Endothelial cell (in vitro differentiated cells): Measurements from ENCODE around the gene PNPLA5. TPM values are rescaled to one million over a fixed set of nuclear protein-coding genes. Genes with fewer than 3 reads are reported as not detected.

ENCODE experiments used
- DNase-seq: peaks from one replicate; pipeline ENCODE4 v3.0.0; 2021; ENCODE audit warnings: low spot score
- H3K27ac Mint-ChIP-seq: one replicate; pipeline ENCODE4 v1.8.0; 2021; ENCODE audit warnings: mixed read lengths, inconsistent platforms; ENCODE audit not compliant: unreplicated experiment
- H3K27me3 Mint-ChIP-seq: one replicate; pipeline ENCODE4 v1.8.0; 2021; ENCODE audit warnings: mild to moderate bottlenecking, moderate library complexity, mixed read lengths, inconsistent platforms; ENCODE audit not compliant: unreplicated experiment
- H3K36me3 Mint-ChIP-seq: one replicate; pipeline ENCODE4 v1.8.0; 2021; ENCODE audit warnings: mild to moderate bottlenecking, low read depth, mixed read lengths, inconsistent platforms; ENCODE audit not compliant: unreplicated experiment
- H3K4me1 Mint-ChIP-seq: one replicate; pipeline ENCODE4 v1.8.0; 2021; ENCODE audit warnings: mild to moderate bottlenecking, mixed read lengths, inconsistent platforms; ENCODE audit not compliant: unreplicated experiment
- H3K4me3 Mint-ChIP-seq: one replicate; pipeline ENCODE4 v1.8.0; 2021; ENCODE audit warnings: mild to moderate bottlenecking, mixed read lengths, inconsistent platforms; ENCODE audit not compliant: unreplicated experiment
- H3K9me3 Mint-ChIP-seq: one replicate; pipeline ENCODE4 v1.8.0; 2021; ENCODE audit warnings: mixed read lengths, inconsistent platforms; ENCODE audit not compliant: unreplicated experiment
- total RNA-seq: library from RNA; stranded (reverse); fragmentation: NEBNext Ultra II Directional; extraction: Animal tissue kit (Norgen Biotek cat#: 25700); gene quantifications from one replicate; pipeline ENCODE4 v1.2.1, GENCODE V29; 2021; ENCODE audit not compliant: unreplicated experiment
- TF ChIP-seq, protein P1 (sequence below): fragments of 200-600 bp; sonication (generic); IDR thresholded peaks from one replicate; pipeline ENCODE4 v1.5.0; 2021; ENCODE audit warnings: antibody characterized with exemption; ENCODE audit not compliant: unreplicated experiment

Gene PNPLA5
- total RNA-seq, 1 donor from 2014 or later: not detected

DNA sequence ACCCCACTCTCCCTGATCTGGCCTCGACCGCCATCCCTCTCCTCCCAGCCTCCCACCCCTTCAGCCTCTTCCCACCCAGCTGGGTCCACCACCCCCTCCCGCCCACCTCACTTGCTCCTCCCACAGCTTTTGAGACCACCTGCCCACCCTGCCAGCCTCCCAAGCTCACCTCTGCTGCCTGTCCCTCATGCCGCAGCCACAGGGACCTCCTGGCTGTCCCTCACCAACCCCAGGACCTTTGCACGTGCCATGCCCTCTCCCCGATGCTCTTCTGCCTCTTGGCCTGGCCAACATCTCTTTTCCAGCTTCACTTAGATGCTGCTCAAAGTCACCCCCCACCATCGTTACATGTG, 6.5 kb downstream of the PNPLA5 start:
- Mint-ChIP-seq H3K9me3 (no peaks in the 10 kb centered on the region), H3K36me3 (peaks cover 4% of the 10 kb centered on the region), H3K27me3 (peaks cover 11% of the 10 kb centered on the region), H3K4me1 (peaks cover 3% of the 10 kb centered on the region), H3K27ac (no peak overlapping the region), H3K4me3 (no peak overlapping the region)
- DNase-seq: no peak
- TF ChIP-seq, protein P1, sequence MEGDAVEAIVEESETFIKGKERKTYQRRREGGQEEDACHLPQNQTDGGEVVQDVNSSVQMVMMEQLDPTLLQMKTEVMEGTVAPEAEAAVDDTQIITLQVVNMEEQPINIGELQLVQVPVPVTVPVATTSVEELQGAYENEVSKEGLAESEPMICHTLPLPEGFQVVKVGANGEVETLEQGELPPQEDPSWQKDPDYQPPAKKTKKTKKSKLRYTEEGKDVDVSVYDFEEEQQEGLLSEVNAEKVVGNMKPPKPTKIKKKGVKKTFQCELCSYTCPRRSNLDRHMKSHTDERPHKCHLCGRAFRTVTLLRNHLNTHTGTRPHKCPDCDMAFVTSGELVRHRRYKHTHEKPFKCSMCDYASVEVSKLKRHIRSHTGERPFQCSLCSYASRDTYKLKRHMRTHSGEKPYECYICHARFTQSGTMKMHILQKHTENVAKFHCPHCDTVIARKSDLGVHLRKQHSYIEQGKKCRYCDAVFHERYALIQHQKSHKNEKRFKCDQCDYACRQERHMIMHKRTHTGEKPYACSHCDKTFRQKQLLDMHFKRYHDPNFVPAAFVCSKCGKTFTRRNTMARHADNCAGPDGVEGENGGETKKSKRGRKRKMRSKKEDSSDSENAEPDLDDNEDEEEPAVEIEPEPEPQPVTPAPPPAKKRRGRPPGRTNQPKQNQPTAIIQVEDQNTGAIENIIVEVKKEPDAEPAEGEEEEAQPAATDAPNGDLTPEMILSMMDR: peak; percentile 19

DNA sequence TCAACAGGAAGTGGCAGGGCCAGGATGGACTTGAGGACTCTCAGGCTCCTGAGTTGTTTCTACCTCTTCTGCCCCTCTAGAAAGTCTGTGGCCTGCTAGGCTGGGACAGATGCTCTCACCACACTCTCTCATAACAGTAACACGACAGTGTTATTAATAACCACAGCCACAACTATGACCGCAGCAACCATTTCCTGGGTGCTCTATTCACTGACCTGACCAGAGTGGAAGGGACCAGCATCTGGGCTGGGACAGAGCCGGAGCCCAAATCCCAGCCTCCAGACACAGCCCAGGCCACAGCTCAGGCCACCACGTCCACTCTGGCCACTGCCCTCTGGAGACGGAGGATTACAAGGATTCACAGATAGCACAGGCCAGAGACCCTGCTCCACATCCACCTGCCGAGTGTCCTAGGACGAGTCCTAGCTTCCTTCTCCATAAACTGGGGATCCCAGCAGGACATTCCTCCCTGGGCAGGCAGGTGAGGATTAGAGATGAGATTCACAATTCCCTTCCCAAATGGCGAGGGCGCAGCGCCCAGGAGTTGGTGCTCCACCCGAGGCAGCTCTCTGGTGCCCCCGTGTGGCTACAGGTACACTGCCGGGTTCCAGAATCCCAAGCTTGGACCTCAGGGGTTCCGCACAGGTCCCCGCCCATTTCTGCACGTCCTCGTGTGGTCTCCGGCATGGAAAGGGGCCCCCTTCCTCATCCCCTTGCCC, 7.1 kb downstream of the PNPLA5 start:
- Mint-ChIP-seq H3K36me3 (peaks cover 4% of the 10 kb centered on the region), H3K4me3 (no peak overlapping the region), H3K27ac (no peak overlapping the region), H3K4me1 (peaks cover 3% of the 10 kb centered on the region), H3K9me3 (no peaks in the 10 kb centered on the region), H3K27me3 (peaks cover 11% of the 10 kb centered on the region)
- DNase-seq: peak; percentile 76
- TF ChIP-seq, protein P1: peak; percentile 85

- TF ChIP-seq, protein P1: no peak
- H3K27ac Mint-ChIP-seq: no peak overlapping the region
- peaks cover 3% of the 10 kb centered on the region for H3K4me1 Mint-ChIP-seq
- no peak overlapping the region for H3K4me3 Mint-ChIP-seq
- no peak for DNase-seq
- no peaks in the 10 kb centered on the region for H3K9me3 Mint-ChIP-seq
- peaks cover 11% of the 10 kb centered on the region for H3K27me3 Mint-ChIP-seq
- H3K36me3 Mint-ChIP-seq: peaks cover 4% of the 10 kb centered on the region
These were observed 7.9 kb downstream of the PNPLA5 start for GRCh38 chr22:43883719-43884415.

GRCh38 chr22:43883012-43883661, 8.7 kb downstream of the PNPLA5 start:
- no peaks in the 10 kb centered on the region for H3K9me3 Mint-ChIP-seq
- no peak overlapping the region for H3K4me3 Mint-ChIP-seq
- H3K36me3 Mint-ChIP-seq: peaks cover 4% of the 10 kb centered on the region
- TF ChIP-seq, protein P1: peak; percentile 74
- H3K27me3 Mint-ChIP-seq: peaks cover 11% of the 10 kb centered on the region
- DNase-seq: peak; percentile 75
- peaks cover 3% of the 10 kb centered on the region for H3K4me1 Mint-ChIP-seq
- no peak overlapping the region for H3K27ac Mint-ChIP-seq
